ENCODE results near the gene PACS2. TPM values are rescaled to one million over a fixed set of nuclear protein-coding genes. Genes with fewer than 3 reads are reported as not detected.

The PACS2 gene
- total RNA-seq, 1 donor from 2014 or later = 22.5 TPM

- H3K9me3 Mint-ChIP-seq = peaks cover 2% of the 10 kb centered on the region
- H3K4me1 ChIP-seq = peaks cover 10% of the 10 kb centered on the region
Measured at GRCh38 chr14:105353136-105353535, 38.6 kb downstream of the PACS2 start.

GRCh38 chr14:105354541-105354940 lies 40.0 kb downstream of the PACS2 start:
- H3K9ac ChIP-seq = no peak overlapping the region
- no peak overlapping the region for H3K4me2 ChIP-seq
- no peak overlapping the region for H3K27ac ChIP-seq
- Mint-ChIP-seq H3K4me1 (peaks cover 18% of the 10 kb centered on the region), H3K4me3 (no peak overlapping the region), H3K27ac (no peak overlapping the region), H3K27me3 (ENCODE audit: insufficient read depth, low read depth) (peaks cover 7% of the 10 kb centered on the region), H3K36me3 (peaks cover 4% of the 10 kb centered on the region), H3K9me3 (peaks cover 2% of the 10 kb centered on the region)
- H3K27me3 ChIP-seq = no peaks in the 10 kb centered on the region
- no peak overlapping the region for H2AFZ ChIP-seq (replicated peaks)
- TF ChIP-seq EZH2phosphoT487 (IDR thresholded peaks at IDR 0.05) = no peak
- no peak for TF ChIP-seq CTCF (IDR thresholded peaks at IDR 0.05)
- TF ChIP-seq EZH2 (IDR thresholded peaks at IDR 0.05) = no peak
- H3K36me3 ChIP-seq = no peaks in the 10 kb centered on the region
- no peaks in the 10 kb centered on the region for H3K9me3 ChIP-seq (ENCODE audit: low read depth)
- peaks cover 32% of the 10 kb centered on the region for H4K20me1 ChIP-seq (ENCODE audit: low read depth)
- no peaks in the 10 kb centered on the region for H3K79me2 ChIP-seq (ENCODE audit: low read depth)
- peaks cover 20% of the 10 kb centered on the region for H3F3A ChIP-seq (ENCODE audit: low read depth)
- H3K4me1 ChIP-seq = peaks cover 10% of the 10 kb centered on the region
- no peak for DNase-seq (ENCODE audit: low spot score)
- H3K4me3 ChIP-seq = no peak overlapping the region

More at GRCh38 chr14:105353136-105353535, 38.6 kb downstream of the PACS2 start:
- Histone ChIP-seq H3K27ac (no peak overlapping the region), H3K9ac (no peak overlapping the region), H3K9me3 (ENCODE audit: low read depth) (no peaks in the 10 kb centered on the region), H2AFZ (replicated peaks) (no peak overlapping the region), H3K4me3 (no peak overlapping the region), H3K27me3 (no peaks in the 10 kb centered on the region), H3F3A (ENCODE audit: low read depth) (peaks cover 20% of the 10 kb centered on the region), H3K4me2 (no peak overlapping the region), H3K79me2 (ENCODE audit: low read depth) (no peaks in the 10 kb centered on the region), H3K36me3 (no peaks in the 10 kb centered on the region), H4K20me1 (ENCODE audit: low read depth) (peaks cover 35% of the 10 kb centered on the region)
- no peak overlapping the region for H3K27ac Mint-ChIP-seq
- TF ChIP-seq EZH2phosphoT487 (IDR thresholded peaks at IDR 0.05) (no peak), CTCF (IDR thresholded peaks at IDR 0.05) (no peak), EZH2 (IDR thresholded peaks at IDR 0.05) (no peak)
- no peaks in the 10 kb centered on the region for H3K36me3 Mint-ChIP-seq
- no peak for DNase-seq (ENCODE audit: low spot score)
- no peak overlapping the region for H3K4me3 Mint-ChIP-seq
- peaks cover 4% of the 10 kb centered on the region for H3K27me3 Mint-ChIP-seq (ENCODE audit: insufficient read depth, low read depth)
- peaks cover 15% of the 10 kb centered on the region for H3K4me1 Mint-ChIP-seq

- DNase-seq (ENCODE audit: low spot score) = no peak
- peaks cover 7% of the 10 kb centered on the region for H3K27me3 Mint-ChIP-seq (ENCODE audit: insufficient read depth, low read depth)
- Histone ChIP-seq H3K79me2 (ENCODE audit: low read depth) (no peaks in the 10 kb centered on the region), H3K36me3 (no peaks in the 10 kb centered on the region), H3K9me3 (ENCODE audit: low read depth) (no peaks in the 10 kb centered on the region), H3K9ac (no peak overlapping the region), H3K27me3 (no peaks in the 10 kb centered on the region), H3K4me1 (peaks cover 10% of the 10 kb centered on the region), H3K4me2 (no peak overlapping the region), H3K27ac (no peak overlapping the region), H2AFZ (replicated peaks) (no peak overlapping the region), H3K4me3 (no peak overlapping the region), H4K20me1 (ENCODE audit: low read depth) (peaks cover 32% of the 10 kb centered on the region), H3F3A (ENCODE audit: low read depth) (peaks cover 20% of the 10 kb centered on the region)
- no peak overlapping the region for H3K4me3 Mint-ChIP-seq
- H3K36me3 Mint-ChIP-seq = peaks cover 4% of the 10 kb centered on the region
- H3K4me1 Mint-ChIP-seq = peaks cover 18% of the 10 kb centered on the region
- TF ChIP-seq EZH2 (IDR thresholded peaks at IDR 0.05) (no peak), EZH2phosphoT487 (IDR thresholded peaks at IDR 0.05) (no peak), CTCF (IDR thresholded peaks at IDR 0.05) (no peak)
- no peak overlapping the region for H3K27ac Mint-ChIP-seq
- peaks cover 2% of the 10 kb centered on the region for H3K9me3 Mint-ChIP-seq
Measured at GRCh38 chr14:105355049-105355575, 40.6 kb downstream of the PACS2 start.
